NCI-H1694 (cell line): ENCODE measurements around the gene ZNF718.
"Not testable (repeated sequence)": the region's sequence is repeated elsewhere in the genome, so short reads cannot be mapped to it uniquely, and the experiment has no call there.

ENCODE experiments used
- DNase-seq: peaks from one replicate; lab custom pipeline; 2025; lab: John Stamatoyannopoulos, UW

ZNF718 gene

GRCh38 chr4:124275-125081 is at the start of gene ZNF718:
TSS of gene ZNF718 (plus strand) at chr4:124501. CDS start at chr4:124671, 170 bp downstream.
- DNase-seq = peak; percentile 77

GRCh38 chr4:85951-86350 is 38.4 kb upstream of the ZNF718 start:
- no peak for DNase-seq

- DNase-seq = not testable (repeated sequence)
These were observed 37.6 kb upstream of the ZNF718 start for GRCh38 chr4:86559-87324.

- no peak for DNase-seq
These were observed 25.9 kb upstream of the ZNF718 start for GRCh38 chr4:98386-98785.

GRCh38 chr4:99863-100262 is 24.4 kb upstream of the ZNF718 start:
- DNase-seq = no peak

- DNase-seq = no peak
These were observed 17.2 kb upstream of the ZNF718 start for GRCh38 chr4:107083-107443.

- DNase-seq = no peak
These were observed 16.6 kb upstream of the ZNF718 start for GRCh38 chr4:107444-108429.

- no peak for DNase-seq
These were observed 11.5 kb upstream of the ZNF718 start for GRCh38 chr4:112771-113170.

DNA sequence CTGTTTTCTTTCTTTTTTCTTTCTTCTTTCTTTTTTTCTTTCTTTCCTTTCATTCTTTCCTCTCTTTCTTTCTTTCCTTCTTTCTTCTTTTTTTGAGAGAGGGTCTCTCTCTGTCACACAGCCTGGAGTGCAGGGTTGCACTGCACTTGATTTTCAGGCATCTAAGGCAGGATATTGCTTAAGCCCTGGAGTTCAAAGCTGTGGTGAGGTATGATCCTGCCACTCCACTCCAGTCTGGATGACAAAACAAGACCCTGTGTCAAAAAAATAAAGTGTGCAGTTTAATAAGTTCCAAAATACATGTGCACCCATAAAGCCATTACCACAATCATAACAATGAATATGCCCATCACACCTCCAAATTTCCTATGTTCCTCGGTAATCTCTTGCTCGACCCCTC is 10.6 kb upstream of the ZNF718 start:
- DNase-seq = no peak

GRCh38 chr4:114149-114548 is 10.2 kb upstream of the ZNF718 start:
- no peak for DNase-seq

- DNase-seq = no peak
These were observed 7.8 kb upstream of the ZNF718 start for GRCh38 chr4:116499-116898.

DNA sequence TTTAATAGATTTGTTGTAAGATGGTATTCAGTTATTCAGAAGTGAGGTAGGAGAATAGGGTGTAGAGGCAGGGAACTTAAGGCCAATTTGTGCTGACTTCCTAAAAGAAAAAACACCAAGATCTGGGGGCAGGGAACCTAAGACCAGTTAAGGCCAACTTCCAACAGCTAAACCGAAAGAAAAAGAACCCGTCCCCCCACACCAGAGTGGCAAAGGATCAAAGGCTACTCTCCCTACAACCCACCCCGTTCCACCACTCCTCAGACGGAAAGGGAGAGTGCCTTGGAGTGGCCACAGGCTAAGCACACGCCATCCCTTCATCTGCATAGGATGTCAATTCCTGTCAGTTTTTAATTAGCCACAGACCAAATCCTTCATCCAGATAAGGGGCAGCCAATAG is 3.7 kb upstream of the ZNF718 start:
- no peak for DNase-seq

GRCh38 chr4:121408-122084 is 2.8 kb upstream of the ZNF718 start:
- no peak for DNase-seq

GRCh38 chr4:123922-124274 is 403 bp upstream of the ZNF718 start:
- DNase-seq = not testable (repeated sequence)

- DNase-seq = no peak
These were observed 930 bp downstream of the ZNF718 start for GRCh38 chr4:125091-125771.

DNA sequence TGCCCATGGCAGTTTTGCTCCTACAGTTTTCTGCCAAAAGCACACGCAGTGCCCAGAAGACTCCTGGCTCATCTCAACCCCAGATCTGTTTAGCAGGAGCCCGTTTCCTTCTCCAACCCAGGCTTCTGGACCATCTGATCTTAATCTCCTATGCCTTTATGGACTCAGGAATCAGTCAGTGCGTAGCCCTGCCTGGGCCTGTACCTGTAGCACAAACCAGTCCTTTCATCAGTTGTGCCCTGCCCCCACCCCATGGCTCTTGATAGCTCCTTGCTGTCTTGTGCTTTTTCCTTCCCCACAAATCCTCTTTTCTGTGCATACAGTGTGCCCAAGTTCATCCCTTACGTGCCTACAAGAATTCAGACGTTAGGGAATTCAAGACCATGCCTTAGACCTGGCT is 1.5 kb downstream of the ZNF718 start:
- DNase-seq = no peak

DNA sequence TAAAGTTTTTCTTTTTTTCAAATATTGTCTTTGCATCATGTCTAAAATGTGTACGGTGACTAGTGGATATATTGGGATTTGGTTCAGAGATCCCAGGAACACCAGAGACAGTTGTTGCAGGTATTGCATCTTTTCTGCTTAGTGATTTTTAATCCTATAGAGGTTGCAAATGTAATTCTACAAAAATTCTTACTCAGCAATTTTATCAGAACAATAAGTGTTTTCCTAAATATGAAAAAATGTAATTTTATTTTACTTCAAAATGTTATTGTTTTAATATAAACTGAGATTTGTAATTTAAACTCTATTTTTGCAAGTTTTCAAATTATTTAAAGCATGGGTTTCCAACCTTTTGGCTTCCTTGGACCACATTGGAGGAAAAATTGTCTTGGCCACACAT is 8.2 kb downstream of the ZNF718 start:
- DNase-seq = no peak

GRCh38 chr4:138935-139334 is 14.6 kb downstream of the ZNF718 start:
- DNase-seq = no peak

GRCh38 chr4:139691-140090 is 15.4 kb downstream of the ZNF718 start:
- no peak for DNase-seq

DNA sequence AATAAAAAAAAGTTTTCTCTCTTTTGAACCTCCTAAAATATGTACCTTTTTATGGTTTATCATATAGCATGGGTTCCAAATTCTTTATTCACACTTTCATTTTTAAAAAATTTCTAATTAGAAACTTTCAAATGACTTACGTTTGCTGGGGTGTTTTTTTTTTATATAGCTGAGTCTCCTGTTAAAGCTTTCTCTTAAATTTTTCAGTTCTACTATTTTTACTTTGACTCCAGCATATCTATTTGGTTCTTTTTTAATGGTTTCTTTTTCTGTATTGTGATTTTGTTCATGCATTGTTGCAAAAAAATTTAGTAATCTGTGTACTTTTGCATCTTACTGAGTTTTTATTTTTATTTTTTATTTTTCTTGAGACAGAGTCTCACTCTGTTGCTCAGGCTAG is 22.3 kb downstream of the ZNF718 start:
- no peak for DNase-seq

DNA sequence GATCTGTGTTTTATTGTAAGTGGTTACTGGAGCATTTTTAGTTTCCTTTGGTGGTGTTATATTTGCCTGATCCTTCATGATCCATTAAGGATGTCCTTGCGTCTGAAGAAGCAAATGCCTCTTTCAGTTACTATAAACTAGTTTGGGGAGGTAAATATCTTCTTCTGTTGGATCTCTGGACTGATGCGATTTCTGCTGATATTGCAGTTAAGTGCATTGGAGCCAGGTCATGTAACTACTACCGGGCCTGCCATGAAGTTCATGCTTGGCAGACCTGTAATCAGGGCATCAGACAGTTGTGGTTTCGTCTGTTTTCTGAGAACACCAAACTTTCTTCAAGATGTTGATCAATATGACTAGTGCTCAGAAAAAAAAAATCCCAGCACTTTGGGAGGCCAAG is 22.9 kb downstream of the ZNF718 start:
- no peak for DNase-seq
